CD1c-positive myeloid dendritic cell (primary cell): ENCODE measurements around the gene VAV3.
A peak's percentile ranks its signal among the peaks of the same experiment; 100 is the strongest.

Experiments
- DNase-seq: peaks from one replicate; pipeline ENCODE4 v3.0.0-alpha.2; 2016; ENCODE audit errors: extremely low spot score

The VAV3 gene

GRCh38 chr1:107936498-107937481 lies 28.2 kb downstream of the VAV3 start:
- DNase-seq = peak; percentile 74

- peak; percentile 32 for DNase-seq
These were observed 29.4 kb downstream of the VAV3 start for GRCh38 chr1:107935396-107936064.

- DNase-seq = no peak
These were observed 30.4 kb downstream of the VAV3 start for GRCh38 chr1:107934578-107934977.

- DNase-seq = no peak
These were observed 31.2 kb downstream of the VAV3 start for GRCh38 chr1:107933736-107934135.

GRCh38 chr1:107930292-107930691 lies 34.7 kb downstream of the VAV3 start:
- DNase-seq = no peak

- no peak for DNase-seq
These were observed 37.2 kb downstream of the VAV3 start for GRCh38 chr1:107927820-107928219.

- DNase-seq = no peak
These were observed 38.4 kb downstream of the VAV3 start for GRCh38 chr1:107926436-107927080.

GRCh38 chr1:107925565-107925964 lies 39.4 kb downstream of the VAV3 start:
- no peak for DNase-seq

GRCh38 chr1:107920999-107921398 lies 44.0 kb downstream of the VAV3 start:
- no peak for DNase-seq

- no peak for DNase-seq
These were observed 44.4 kb downstream of the VAV3 start for GRCh38 chr1:107920561-107920960.

GRCh38 chr1:107919953-107920352 lies 45.0 kb downstream of the VAV3 start:
- no peak for DNase-seq

- no peak for DNase-seq
These were observed 50.7 kb downstream of the VAV3 start for GRCh38 chr1:107914119-107914765.

GRCh38 chr1:107912656-107913055 lies 52.3 kb downstream of the VAV3 start:
- no peak for DNase-seq

- DNase-seq = no peak
These were observed 64.7 kb downstream of the VAV3 start for GRCh38 chr1:107900090-107900945.

GRCh38 chr1:107899655-107900054 lies 65.3 kb downstream of the VAV3 start:
- no peak for DNase-seq

GRCh38 chr1:107897438-107898345 lies 67.3 kb downstream of the VAV3 start:
- DNase-seq = peak; percentile 47

GRCh38 chr1:107896936-107897335 lies 68.0 kb downstream of the VAV3 start:
- DNase-seq = no peak

- no peak for DNase-seq
These were observed 68.6 kb downstream of the VAV3 start for GRCh38 chr1:107896401-107896800.

GRCh38 chr1:107895403-107896191 lies 69.4 kb downstream of the VAV3 start:
- DNase-seq = no peak
